B cell (primary cell): Measurements from ENCODE around the gene PPP1R13B.

Source experiments
- EZH2 ChIP-seq: IDR thresholded peaks from 2 replicates; pipeline ENCODE4 v1.6.1; 2012; ENCODE audit warnings: borderline replicate concordance, low read depth, mild to moderate bottlenecking, moderate library complexity, low read length; ENCODE audit not compliant: insufficient read depth, poor library complexity, severe bottlenecking
- TF ChIP-seq, protein P1 (sequence below): fragments of 200-600 bp; IDR thresholded peaks from one replicate; pipeline ENCODE4 v1.8.0; 2022; ENCODE audit warnings: antibody characterized with exemption, mild to moderate bottlenecking

DNA sequence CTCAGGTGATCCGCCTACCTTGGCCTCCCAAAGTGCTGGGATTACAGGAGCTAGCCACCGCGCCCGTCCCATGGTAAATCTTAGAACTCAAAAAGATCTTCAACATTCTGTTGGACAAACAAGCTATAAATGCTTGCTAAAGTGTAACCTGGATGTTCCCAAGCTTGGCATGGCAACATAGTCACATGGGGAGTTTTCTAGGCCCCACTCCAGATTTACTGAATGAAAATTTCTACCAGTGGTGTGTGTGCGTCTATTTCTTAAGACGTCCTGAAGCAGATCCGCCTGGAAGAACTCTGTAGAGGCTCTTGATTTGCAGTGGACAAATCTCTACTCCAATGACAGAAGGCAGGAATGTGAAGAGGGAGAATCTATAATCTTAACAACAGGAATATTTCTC, 71.9 kb downstream of the PPP1R13B start:
- TF ChIP-seq, protein P1, sequence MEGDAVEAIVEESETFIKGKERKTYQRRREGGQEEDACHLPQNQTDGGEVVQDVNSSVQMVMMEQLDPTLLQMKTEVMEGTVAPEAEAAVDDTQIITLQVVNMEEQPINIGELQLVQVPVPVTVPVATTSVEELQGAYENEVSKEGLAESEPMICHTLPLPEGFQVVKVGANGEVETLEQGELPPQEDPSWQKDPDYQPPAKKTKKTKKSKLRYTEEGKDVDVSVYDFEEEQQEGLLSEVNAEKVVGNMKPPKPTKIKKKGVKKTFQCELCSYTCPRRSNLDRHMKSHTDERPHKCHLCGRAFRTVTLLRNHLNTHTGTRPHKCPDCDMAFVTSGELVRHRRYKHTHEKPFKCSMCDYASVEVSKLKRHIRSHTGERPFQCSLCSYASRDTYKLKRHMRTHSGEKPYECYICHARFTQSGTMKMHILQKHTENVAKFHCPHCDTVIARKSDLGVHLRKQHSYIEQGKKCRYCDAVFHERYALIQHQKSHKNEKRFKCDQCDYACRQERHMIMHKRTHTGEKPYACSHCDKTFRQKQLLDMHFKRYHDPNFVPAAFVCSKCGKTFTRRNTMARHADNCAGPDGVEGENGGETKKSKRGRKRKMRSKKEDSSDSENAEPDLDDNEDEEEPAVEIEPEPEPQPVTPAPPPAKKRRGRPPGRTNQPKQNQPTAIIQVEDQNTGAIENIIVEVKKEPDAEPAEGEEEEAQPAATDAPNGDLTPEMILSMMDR = no peak
- no peak for TF ChIP-seq EZH2
